ENCODE measurements around the gene TNRC6C. TPM values are rescaled to one million over a fixed set of nuclear protein-coding genes. Genes with fewer than 3 reads are reported as not detected.

TNRC6C gene
- total and polyA plus RNA-seq, 2 of the 13 experiments (the other 11 are each of a cell fraction or from before 2014, with no cell fraction given), result 0.66 to 4.9 TPM

DNA sequence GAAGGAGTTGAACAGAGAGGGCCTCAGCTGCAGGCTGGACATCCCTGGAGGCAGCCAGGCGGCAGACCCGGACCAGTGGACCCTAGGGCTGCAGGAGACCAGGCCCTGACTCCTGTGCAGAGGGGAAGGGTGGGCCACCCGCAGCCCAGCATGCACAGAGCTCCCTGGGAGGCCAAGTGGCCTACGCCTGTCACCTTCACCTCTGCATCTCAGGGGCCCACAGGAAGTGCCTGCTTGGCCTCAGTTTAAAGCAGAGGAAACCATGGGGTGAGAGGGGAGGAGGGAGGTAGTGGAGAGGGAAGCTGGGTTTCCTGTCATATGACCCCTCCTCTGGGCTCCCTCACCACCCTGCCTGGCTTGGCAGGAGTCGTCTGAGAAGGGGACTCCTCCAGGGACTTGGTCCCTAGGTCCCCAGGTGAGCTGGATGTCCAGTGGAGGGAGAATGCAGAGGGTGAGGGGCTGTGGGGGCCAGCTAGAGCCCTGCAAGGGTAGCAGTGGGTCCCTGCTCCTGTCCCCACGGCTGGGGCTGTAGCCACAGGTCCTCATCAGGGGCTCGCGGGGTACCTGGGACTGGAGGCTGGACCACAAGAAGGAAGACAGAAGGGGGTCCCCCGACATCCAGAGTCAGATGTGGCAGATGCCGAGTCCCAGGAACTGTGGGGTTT is 172.1 kb downstream of the TNRC6C start, which contains the start of gene TMC8 (continued):
- TF ChIP-seq, protein P1, sequence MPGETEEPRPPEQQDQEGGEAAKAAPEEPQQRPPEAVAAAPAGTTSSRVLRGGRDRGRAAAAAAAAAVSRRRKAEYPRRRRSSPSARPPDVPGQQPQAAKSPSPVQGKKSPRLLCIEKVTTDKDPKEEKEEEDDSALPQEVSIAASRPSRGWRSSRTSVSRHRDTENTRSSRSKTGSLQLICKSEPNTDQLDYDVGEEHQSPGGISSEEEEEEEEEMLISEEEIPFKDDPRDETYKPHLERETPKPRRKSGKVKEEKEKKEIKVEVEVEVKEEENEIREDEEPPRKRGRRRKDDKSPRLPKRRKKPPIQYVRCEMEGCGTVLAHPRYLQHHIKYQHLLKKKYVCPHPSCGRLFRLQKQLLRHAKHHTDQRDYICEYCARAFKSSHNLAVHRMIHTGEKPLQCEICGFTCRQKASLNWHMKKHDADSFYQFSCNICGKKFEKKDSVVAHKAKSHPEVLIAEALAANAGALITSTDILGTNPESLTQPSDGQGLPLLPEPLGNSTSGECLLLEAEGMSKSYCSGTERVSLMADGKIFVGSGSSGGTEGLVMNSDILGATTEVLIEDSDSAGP (CRISPR knock-in tag; IDR thresholded peaks at IDR 0.05; ENCODE audit: borderline replicate concordance), result 0 out of 2 replicates have a peak, but pooled peaks have one; percentile 11
- TF ChIP-seq HMGA1 (CRISPR knock-in tag; conservative IDR thresholded peaks at IDR 0.05) (no peak), SP2 (CRISPR knock-in tag; IDR thresholded peaks at IDR 0.05) (no peak), ZNF33B (CRISPR knock-in tag; IDR thresholded peaks at IDR 0.05) (no peak), NFIC (IDR thresholded peaks at IDR 0.05; ENCODE audit: low read length) (no peak), ZNF143 (CRISPR knock-in tag; IDR thresholded peaks at IDR 0.05) (peak; percentile 42; the same call in 1 of the 2 replicates), GABPB1 (CRISPR knock-in tag; IDR thresholded peaks at IDR 0.05) (peak; percentile 85), ZNF577 (CRISPR knock-in tag; IDR thresholded peaks at IDR 0.05; ENCODE audit: borderline replicate concordance, low read depth) (no peak), KLF16 (CRISPR knock-in tag; IDR thresholded peaks at IDR 0.05) (no peak), SOX13 (IDR thresholded peaks at IDR 0.05) (no peak), SOX13 (CRISPR knock-in tag; conservative IDR thresholded peaks at IDR 0.05 in 1 of 2, IDR thresholded peaks at IDR 0.05 in 1 of 2) (peak in 1 of 2 experiments; percentile 29; a peak in 1 of 4 replicates), SRF (IDR thresholded peaks at IDR 0.05; ENCODE audit: low read depth, low read length) (no peak)
- TF ChIP-seq, protein P2, sequence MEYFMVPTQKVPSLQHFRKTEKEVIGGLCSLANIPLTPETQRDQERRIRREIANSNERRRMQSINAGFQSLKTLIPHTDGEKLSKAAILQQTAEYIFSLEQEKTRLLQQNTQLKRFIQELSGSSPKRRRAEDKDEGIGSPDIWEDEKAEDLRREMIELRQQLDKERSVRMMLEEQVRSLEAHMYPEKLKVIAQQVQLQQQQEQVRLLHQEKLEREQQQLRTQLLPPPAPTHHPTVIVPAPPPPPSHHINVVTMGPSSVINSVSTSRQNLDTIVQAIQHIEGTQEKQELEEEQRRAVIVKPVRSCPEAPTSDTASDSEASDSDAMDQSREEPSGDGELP (IDR thresholded peaks at IDR 0.05; ENCODE audit: borderline replicate concordance, low read depth), result peak; percentile 37; the same call in 1 of the 2 replicates
- TF ChIP-seq, protein P3, sequence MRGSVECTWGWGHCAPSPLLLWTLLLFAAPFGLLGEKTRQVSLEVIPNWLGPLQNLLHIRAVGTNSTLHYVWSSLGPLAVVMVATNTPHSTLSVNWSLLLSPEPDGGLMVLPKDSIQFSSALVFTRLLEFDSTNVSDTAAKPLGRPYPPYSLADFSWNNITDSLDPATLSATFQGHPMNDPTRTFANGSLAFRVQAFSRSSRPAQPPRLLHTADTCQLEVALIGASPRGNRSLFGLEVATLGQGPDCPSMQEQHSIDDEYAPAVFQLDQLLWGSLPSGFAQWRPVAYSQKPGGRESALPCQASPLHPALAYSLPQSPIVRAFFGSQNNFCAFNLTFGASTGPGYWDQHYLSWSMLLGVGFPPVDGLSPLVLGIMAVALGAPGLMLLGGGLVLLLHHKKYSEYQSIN (CRISPR knock-in tag; IDR thresholded peaks at IDR 0.05; ENCODE audit: borderline replicate concordance), result no peak
- TF ChIP-seq, protein P4, sequence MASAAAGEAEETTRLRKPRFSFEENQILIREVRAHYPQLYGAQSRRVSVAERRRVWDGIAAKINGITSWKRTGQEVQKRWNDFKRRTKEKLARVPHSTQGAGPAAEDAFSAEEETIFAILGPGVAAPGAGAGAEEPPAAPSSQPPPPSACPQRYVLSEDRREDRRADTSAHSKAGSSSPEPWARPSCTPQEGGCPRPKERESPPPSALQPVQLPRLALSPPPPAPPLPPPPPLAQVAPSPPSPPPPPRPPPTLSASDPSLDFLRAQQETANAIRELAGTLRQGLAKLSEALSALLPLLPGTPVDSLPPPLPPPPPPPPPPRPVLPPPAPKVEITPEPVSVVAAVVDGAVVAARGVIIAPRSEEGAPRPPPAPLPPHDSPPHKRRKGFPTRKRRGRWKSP (CRISPR knock-in tag; IDR thresholded peaks at IDR 0.05), result no peak
- TF ChIP-seq, protein P5, sequence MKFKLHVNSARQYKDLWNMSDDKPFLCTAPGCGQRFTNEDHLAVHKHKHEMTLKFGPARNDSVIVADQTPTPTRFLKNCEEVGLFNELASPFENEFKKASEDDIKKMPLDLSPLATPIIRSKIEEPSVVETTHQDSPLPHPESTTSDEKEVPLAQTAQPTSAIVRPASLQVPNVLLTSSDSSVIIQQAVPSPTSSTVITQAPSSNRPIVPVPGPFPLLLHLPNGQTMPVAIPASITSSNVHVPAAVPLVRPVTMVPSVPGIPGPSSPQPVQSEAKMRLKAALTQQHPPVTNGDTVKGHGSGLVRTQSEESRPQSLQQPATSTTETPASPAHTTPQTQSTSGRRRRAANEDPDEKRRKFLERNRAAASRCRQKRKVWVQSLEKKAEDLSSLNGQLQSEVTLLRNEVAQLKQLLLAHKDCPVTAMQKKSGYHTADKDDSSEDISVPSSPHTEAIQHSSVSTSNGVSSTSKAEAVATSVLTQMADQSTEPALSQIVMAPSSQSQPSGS (CRISPR knock-in tag; IDR thresholded peaks at IDR 0.05), result no peak
- TF ChIP-seq, protein P6, sequence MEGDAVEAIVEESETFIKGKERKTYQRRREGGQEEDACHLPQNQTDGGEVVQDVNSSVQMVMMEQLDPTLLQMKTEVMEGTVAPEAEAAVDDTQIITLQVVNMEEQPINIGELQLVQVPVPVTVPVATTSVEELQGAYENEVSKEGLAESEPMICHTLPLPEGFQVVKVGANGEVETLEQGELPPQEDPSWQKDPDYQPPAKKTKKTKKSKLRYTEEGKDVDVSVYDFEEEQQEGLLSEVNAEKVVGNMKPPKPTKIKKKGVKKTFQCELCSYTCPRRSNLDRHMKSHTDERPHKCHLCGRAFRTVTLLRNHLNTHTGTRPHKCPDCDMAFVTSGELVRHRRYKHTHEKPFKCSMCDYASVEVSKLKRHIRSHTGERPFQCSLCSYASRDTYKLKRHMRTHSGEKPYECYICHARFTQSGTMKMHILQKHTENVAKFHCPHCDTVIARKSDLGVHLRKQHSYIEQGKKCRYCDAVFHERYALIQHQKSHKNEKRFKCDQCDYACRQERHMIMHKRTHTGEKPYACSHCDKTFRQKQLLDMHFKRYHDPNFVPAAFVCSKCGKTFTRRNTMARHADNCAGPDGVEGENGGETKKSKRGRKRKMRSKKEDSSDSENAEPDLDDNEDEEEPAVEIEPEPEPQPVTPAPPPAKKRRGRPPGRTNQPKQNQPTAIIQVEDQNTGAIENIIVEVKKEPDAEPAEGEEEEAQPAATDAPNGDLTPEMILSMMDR (CRISPR knock-in tag; IDR thresholded peaks at IDR 0.05), result peak; percentile 37; the same call in 1 of the 2 replicates
- TF ChIP-seq, protein P7, sequence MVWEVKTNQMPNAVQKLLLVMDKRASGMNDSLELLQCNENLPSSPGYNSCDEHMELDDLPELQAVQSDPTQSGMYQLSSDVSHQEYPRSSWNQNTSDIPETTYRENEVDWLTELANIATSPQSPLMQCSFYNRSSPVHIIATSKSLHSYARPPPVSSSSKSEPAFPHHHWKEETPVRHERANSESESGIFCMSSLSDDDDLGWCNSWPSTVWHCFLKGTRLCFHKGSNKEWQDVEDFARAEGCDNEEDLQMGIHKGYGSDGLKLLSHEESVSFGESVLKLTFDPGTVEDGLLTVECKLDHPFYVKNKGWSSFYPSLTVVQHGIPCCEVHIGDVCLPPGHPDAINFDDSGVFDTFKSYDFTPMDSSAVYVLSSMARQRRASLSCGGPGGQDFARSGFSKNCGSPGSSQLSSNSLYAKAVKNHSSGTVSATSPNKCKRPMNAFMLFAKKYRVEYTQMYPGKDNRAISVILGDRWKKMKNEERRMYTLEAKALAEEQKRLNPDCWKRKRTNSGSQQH (CRISPR knock-in tag; IDR thresholded peaks at IDR 0.05; ENCODE audit: low read depth), result no peak
